GM21529 (cell line): ENCODE data around the gene WSB1.
"Not testable (repeated sequence)": the region's sequence is repeated elsewhere in the genome, so short reads cannot be mapped to it uniquely, and the experiment has no call there.

Experiments
- ATAC-seq: cut with Tn5 transposase; IDR thresholded peaks from one replicate; pipeline ENCODE4 v1.9.1; 2021; ENCODE audit not compliant: unreplicated experiment

The WSB1 gene

GRCh38 chr17:27276653-27277156 lies 17.2 kb upstream of the WSB1 start:
- ATAC-seq: no peak

GRCh38 chr17:27279132-27279531 lies 14.8 kb upstream of the WSB1 start:
- not testable (repeated sequence) for ATAC-seq

- ATAC-seq: no peak
Observed at GRCh38 chr17:27280527-27280926, 13.4 kb upstream of the WSB1 start.

GRCh38 chr17:27281438-27281837 lies 12.5 kb upstream of the WSB1 start:
- ATAC-seq: no peak

- peak; percentile 91 for ATAC-seq
Observed at GRCh38 chr17:27282054-27282551, 11.8 kb upstream of the WSB1 start.

GRCh38 chr17:27283060-27283459 lies 10.9 kb upstream of the WSB1 start:
- no peak for ATAC-seq

GRCh38 chr17:27283751-27284150 lies 10.2 kb upstream of the WSB1 start:
- no peak for ATAC-seq

GRCh38 chr17:27284811-27285415 lies 9.0 kb upstream of the WSB1 start:
- ATAC-seq: no peak

GRCh38 chr17:27285516-27285915 lies 8.4 kb upstream of the WSB1 start:
- no peak for ATAC-seq

GRCh38 chr17:27288183-27288582 lies 5.7 kb upstream of the WSB1 start:
- ATAC-seq: no peak

GRCh38 chr17:27289856-27290255 lies 4.1 kb upstream of the WSB1 start:
- no peak for ATAC-seq

GRCh38 chr17:27290916-27291598 lies 2.9 kb upstream of the WSB1 start:
- ATAC-seq: no peak

- no peak for ATAC-seq
Observed at GRCh38 chr17:27293359-27293897, 486 bp upstream of the WSB1 start.

GRCh38 chr17:27294689-27295630 lies 1.0 kb downstream of the WSB1 start:
- ATAC-seq: peak; percentile 42

GRCh38 chr17:27295945-27296344 lies 2.0 kb downstream of the WSB1 start:
- ATAC-seq: no peak

GRCh38 chr17:27296428-27296979 lies 2.6 kb downstream of the WSB1 start:
- no peak for ATAC-seq

- no peak for ATAC-seq
Observed at GRCh38 chr17:27299384-27300049, 5.6 kb downstream of the WSB1 start.

GRCh38 chr17:27303734-27304133 lies 9.8 kb downstream of the WSB1 start:
- no peak for ATAC-seq

- no peak for ATAC-seq
Observed at GRCh38 chr17:27306276-27306835, 12.4 kb downstream of the WSB1 start.

GRCh38 chr17:27310565-27311110 lies 16.7 kb downstream of the WSB1 start:
- no peak for ATAC-seq
